ENCODE results near the gene RHBG.

RHBG gene

DNA sequence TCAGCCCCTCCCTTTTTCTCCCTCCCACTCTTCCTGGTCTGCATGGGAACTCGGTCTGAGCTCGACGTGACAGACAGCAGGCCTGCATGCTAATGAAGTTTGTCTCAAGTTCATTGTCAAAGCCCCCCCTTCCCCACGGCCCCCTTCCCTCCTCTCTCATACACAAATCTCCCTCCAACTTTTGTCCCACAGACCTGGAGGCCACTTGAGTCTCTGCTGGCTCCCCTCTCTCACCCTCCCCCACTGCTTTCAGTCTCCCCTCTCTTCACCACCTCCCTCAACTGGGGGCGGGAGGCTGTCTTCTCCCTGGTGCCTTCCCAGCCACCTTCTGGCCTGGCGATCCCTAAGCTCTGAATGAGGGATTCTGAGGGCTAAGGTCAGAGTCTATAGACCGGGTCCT is 61.3 kb downstream of the RHBG start:
- TF ChIP-seq, protein P1, sequence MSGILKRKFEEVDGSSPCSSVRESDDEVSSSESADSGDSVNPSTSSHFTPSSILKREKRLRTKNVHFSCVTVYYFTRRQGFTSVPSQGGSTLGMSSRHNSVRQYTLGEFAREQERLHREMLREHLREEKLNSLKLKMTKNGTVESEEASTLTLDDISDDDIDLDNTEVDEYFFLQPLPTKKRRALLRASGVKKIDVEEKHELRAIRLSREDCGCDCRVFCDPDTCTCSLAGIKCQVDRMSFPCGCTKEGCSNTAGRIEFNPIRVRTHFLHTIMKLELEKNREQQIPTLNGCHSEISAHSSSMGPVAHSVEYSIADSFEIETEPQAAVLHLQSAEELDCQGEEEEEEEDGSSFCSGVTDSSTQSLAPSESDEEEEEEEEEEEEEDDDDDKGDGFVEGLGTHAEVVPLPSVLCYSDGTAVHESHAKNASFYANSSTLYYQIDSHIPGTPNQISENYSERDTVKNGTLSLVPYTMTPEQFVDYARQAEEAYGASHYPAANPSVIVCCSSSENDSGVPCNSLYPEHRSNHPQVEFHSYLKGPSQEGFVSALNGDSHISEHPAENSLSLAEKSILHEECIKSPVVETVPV (CRISPR knock-in tag; IDR thresholded peaks at IDR 0.05), result no peak
- TF ChIP-seq ZFP3 (CRISPR knock-in tag; IDR thresholded peaks at IDR 0.05), result no peak
- no peak for TF ChIP-seq ZNF70 (CRISPR knock-in tag; IDR thresholded peaks at IDR 0.05)
- no peak for TF ChIP-seq PATZ1 (CRISPR knock-in tag; IDR thresholded peaks at IDR 0.05; ENCODE audit: borderline replicate concordance)
- TF ChIP-seq TCF4 (CRISPR knock-in tag; IDR thresholded peaks at IDR 0.05; ENCODE audit: borderline replicate concordance), result no peak
- TF ChIP-seq RARB (CRISPR knock-in tag; IDR thresholded peaks at IDR 0.05), result no peak
- TF ChIP-seq POU6F1 (CRISPR knock-in tag; IDR thresholded peaks at IDR 0.05; ENCODE audit: borderline replicate concordance, low read depth), result no peak
- TF ChIP-seq TOX (CRISPR knock-in tag; IDR thresholded peaks at IDR 0.05; ENCODE audit: borderline replicate concordance), result no peak
- ATAC-seq, result no peak

- TF ChIP-seq, protein P2, sequence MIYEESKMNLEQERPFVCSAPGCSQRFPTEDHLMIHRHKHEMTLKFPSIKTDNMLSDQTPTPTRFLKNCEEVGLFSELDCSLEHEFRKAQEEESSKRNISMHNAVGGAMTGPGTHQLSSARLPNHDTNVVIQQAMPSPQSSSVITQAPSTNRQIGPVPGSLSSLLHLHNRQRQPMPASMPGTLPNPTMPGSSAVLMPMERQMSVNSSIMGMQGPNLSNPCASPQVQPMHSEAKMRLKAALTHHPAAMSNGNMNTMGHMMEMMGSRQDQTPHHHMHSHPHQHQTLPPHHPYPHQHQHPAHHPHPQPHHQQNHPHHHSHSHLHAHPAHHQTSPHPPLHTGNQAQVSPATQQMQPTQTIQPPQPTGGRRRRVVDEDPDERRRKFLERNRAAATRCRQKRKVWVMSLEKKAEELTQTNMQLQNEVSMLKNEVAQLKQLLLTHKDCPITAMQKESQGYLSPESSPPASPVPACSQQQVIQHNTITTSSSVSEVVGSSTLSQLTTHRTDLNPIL (CRISPR knock-in tag; IDR thresholded peaks at IDR 0.05; ENCODE audit: low read depth), result no peak
- TF ChIP-seq PATZ1 (CRISPR knock-in tag; IDR thresholded peaks at IDR 0.05; ENCODE audit: borderline replicate concordance) (no peak), CSDC2 (CRISPR knock-in tag; IDR thresholded peaks at IDR 0.05) (no peak), TOX (CRISPR knock-in tag; IDR thresholded peaks at IDR 0.05; ENCODE audit: borderline replicate concordance) (no peak), ZC3H10 (CRISPR knock-in tag; IDR thresholded peaks at IDR 0.05) (no peak), ARNTL (CRISPR knock-in tag; IDR thresholded peaks at IDR 0.05; ENCODE audit: borderline replicate concordance, low read depth) (no peak), ZNF70 (CRISPR knock-in tag; IDR thresholded peaks at IDR 0.05) (no peak), TSHZ2 (CRISPR knock-in tag; IDR thresholded peaks at IDR 0.05) (no peak), POU6F1 (CRISPR knock-in tag; IDR thresholded peaks at IDR 0.05; ENCODE audit: borderline replicate concordance, low read depth) (no peak), ZFP30 (CRISPR knock-in tag; IDR thresholded peaks at IDR 0.05) (no peak), SNAI2 (CRISPR knock-in tag; IDR thresholded peaks at IDR 0.05) (no peak), PPARA (CRISPR knock-in tag; IDR thresholded peaks at IDR 0.05; ENCODE audit: borderline replicate concordance) (no peak), ZFP3 (CRISPR knock-in tag; IDR thresholded peaks at IDR 0.05) (no peak), GLIS3 (CRISPR knock-in tag; IDR thresholded peaks at IDR 0.05) (no peak)
- TF ChIP-seq, protein P1 (CRISPR knock-in tag; IDR thresholded peaks at IDR 0.05), result no peak
- no peak for ATAC-seq
These were observed 61.9 kb downstream of the RHBG start for GRCh38 chr1:156430866-156431265.

Data from SK-N-SH treated with all-trans-retinoic acid at 6 μM for 48 hours (cell line).